GM23338 (cell line): ENCODE measurements around the gene GRIN2C.

Source experiments
- CTCF ChIP-seq, 2 experiments: fragments of 200-600 bp in 1 of 2; sonication (generic) in 1 of 2; conservative IDR thresholded peaks; 2 replicates each; pipeline versions ENCODE4 v1.5.1 to v1.6.1; 2016 to 2017; ENCODE audit warnings: antibody characterized with exemption in 2 of 2, low read depth in 2 of 2, mild to moderate bottlenecking in 2 of 2, moderate library complexity in 1 of 2
- EZH2 ChIP-seq: fragments of 200-600 bp; sonication (generic); IDR thresholded peaks from one replicate; pipeline ENCODE4 v1.8.0; 2017; ENCODE audit warnings: antibody characterized with exemption, mild to moderate bottlenecking, low read depth; ENCODE audit not compliant: unreplicated experiment
- EZH2phosphoT487 ChIP-seq: fragments of 200-600 bp; sonication (generic); IDR thresholded peaks from one replicate; pipeline ENCODE4 v1.8.1; 2018; ENCODE audit warnings: antibody characterized with exemption; ENCODE audit not compliant: unreplicated experiment
- REST ChIP-seq: IDR thresholded peaks from one replicate; pipeline ENCODE4 v1.6.1; 2018; ENCODE audit warnings: antibody characterized with exemption; ENCODE audit not compliant: unreplicated experiment

- TF ChIP-seq CTCF (conservative IDR thresholded peaks at IDR 0.05; ENCODE audit: low read depth in 2 of 2) (no peak), EZH2phosphoT487 (no peak), EZH2 (no peak), REST (no peak)
Measured at GRCh38 chr17:74903671-74904070, 44.0 kb upstream of the GRIN2C start.
